Measurements from ENCODE around the gene LOXL1.

The LOXL1 gene

DNA sequence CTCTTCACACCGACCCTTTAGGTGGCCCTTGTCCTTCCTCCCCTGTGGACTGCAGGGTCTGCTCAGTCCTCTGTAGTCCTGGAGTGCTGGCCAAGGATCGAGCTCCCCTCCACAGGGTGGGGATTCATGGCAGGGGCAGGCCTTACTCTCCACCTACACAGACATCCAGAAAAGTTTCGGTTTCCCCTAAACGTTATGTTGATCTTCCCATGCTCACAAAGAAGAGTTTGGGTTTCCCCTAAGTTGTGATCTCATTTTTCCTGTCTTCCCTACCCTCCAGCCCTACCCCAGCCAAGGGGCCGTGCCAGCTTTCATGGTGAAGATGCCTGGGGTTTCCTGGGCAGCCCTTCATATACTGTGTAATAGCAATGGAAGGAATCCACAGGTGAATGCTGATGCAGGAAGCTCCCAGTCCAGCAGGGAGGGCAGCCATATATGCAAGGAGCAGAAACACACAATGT is 55.5 kb downstream of the LOXL1 start:
- DNase-seq = no peak

DNA sequence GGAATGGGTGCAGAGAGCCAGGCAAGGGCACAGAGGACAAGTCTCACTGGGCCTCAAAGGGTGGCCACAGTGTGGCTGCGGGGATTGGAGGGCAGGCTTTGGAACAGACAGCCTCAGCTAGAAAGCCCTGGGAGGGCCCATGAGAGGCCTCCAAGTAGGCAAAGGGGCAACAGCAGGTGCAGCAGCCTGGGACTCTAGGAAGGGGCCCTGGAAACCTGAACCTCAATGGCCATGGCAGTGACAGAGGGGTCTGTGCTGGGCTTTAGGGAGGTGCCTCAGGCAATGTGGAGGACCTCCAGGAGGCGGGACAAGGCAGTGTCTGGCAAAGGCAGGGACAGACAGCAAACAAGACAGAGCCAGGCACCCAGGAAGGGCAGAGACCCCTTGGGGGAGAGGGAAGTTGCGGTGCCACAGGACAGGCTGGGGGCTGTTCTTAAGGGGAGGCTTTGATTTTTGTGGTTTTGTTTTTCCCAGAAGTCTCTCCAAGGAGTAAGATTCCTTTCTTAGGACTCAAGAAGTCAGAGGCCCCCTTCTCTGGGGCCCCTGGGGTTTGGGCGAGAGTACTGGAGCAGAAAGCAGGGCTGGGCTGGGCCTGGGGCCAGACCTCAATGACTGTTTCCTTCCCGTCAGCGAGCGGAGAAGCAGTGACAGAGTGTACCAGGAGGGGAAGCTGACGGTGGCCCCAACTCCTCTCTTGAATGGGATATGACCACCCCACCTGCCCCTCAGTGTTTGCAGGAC is 56.1 kb downstream of the LOXL1 start:
- DNase-seq = peak; percentile 59

- no peak for DNase-seq
Measured at GRCh38 chr15:73983211-73983727, 57.0 kb downstream of the LOXL1 start.

DNA sequence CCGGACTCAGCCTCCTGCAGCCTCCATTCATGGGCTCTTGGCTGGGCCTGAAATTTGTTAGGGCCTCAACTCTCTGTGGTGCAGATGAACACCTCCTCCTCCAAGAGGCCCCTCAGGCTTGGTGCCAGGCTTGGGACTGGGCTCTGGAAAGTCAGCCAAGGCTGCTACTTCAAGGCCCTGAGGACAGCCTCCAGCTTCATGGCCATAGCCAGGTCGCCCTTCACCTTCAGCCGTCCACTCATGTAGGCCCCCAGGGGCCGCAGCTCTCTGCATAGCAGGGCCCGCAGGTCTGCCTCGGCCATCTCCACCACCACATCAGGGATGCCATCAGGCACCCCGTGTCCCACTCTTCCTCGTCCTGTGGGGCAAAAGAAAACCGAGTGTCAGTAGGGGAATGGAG is 57.5 kb downstream of the LOXL1 start:
- no peak for DNase-seq

GRCh38 chr15:73984208-73984979 is 58.1 kb downstream of the LOXL1 start:
- DNase-seq = no peak

- no peak for DNase-seq
Measured at GRCh38 chr15:73985101-73985873, 59.0 kb downstream of the LOXL1 start.

DNA sequence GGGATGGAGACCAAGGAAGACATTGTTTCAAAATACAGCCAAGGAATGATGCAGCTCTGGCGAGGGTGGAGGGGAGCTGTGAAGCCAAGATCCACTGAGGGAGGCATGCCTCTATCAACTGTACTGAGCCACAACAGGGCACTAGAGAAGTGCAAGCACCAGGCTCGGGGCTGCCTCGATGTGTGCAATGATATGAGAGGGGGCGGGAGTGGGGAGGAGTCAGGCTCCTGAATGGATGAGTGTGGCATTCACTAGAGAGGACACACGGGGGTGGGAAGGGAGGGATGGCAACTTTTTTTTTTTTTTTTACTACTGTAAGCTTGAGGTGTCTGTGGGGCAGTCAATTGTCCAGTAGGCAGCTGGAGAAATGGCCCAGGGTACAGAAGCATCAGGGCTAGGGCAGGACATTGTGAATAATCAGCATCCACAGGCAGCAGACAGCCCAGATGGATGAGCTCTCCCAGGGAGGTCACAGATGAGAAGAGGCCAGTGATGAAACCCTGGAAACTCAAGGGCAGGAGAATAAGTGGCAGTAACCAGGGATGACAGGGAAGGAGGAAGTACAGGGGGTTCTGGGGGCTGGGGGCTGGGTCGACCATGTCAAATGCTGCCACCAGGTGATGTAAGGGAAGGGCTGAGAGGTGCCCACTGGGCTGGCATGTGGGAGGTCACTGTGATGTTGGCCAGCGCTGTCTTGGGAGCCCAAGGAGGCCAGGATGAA is 60.0 kb downstream of the LOXL1 start:
- DNase-seq = no peak

DNA sequence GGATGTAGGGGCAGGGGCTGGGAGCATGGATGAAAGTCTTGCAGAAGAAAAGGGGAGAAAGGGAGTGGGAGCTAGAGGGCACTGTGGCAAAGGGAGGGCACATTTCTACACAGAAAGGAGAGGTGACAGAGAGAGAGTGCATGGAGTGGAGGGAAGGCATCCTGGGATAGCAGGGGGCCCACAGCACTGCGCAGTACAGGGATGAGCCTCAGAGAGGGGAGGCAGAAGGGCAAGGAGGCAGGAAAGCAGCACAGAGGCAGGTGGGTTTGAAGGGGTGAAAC is 60.5 kb downstream of the LOXL1 start:
- no peak for DNase-seq

DNA sequence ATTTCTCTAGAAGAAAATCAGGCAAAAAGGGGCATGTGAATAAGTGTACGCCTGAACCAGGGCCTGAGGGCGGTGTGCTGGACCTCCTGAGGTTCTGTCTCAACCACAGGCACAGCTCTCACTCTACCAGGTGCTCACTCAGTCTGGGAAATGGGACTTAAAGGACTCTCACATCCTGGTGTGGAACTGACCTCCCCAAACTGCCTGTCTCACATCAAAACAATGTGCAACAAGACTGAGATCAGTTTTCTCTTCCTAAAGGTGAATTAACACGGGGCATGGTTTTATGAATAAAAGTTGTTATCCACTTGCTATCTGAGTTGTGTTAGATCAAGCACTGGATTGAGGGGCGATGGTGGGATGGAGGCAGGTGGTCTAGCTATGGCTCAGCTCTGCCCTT is 61.0 kb downstream of the LOXL1 start:
- DNase-seq = no peak

- DNase-seq = no peak
Measured at GRCh38 chr15:73987681-73988444, 61.6 kb downstream of the LOXL1 start.

DNA sequence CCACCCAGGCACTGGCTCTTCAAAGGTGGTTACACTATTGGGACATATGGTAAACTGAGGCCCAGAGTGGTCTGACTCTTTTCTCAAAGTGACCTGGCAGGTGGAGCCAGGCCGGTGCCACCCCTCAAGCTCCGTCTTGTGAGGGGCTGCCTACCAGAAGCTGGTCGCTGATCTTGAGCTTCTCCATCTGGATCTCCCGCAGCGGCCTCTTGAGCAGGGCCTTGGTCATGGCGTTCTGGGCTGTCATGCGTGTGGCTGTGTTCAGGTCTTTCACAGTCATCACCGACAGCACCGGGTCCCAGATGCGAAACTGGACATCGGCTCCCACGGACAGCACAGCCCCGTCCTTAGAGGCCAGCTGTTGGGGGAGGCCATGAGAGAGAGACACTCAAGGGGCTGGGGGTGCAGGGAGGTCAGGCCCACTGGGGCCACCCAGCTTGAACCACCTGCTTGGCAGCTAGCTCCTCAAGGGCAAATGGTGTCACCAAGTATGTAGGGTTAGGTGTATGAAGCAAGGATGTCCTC is 62.2 kb downstream of the LOXL1 start:
- no peak for DNase-seq

DNA sequence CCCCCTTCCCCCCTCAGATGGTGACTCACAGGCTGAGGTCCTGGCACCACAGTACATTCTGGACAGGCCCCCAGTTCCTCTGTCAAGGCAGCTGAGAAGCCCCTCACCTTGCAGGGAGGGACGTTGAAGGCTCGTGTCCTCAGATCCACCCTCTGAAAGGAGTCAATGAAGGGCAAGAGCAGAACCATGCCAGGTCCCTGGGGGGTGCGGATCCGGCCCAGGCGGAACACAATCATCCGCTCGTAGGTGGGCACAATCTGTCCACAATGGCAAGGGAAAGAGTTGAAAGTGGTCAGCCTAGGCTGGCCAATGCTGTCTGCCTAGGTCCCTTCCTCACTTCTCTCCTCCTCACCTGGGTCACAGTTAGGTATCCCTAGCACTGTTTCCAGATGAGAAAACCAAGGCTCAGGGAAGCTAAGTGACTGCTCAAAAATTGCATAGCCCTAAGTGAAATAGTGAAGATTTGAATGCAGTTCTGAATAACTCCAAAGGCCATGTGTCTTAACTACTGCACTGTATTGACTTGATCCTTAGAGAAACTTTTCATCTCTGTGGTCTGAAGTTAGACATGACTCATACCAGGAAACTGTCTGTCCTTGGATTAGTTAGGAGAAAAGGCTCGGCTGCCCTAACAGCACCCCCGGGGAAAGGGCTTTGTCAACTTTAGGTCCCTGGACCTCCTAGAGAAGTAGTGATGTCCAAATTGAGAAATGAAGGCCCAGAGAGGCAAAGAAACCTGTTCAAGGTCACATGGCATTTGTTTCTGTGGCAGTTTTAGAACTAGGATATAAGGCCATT is 62.9 kb downstream of the LOXL1 start:
- DNase-seq = no peak

GRCh38 chr15:73990250-73991005 is 64.2 kb downstream of the LOXL1 start:
- no peak for DNase-seq

GRCh38 chr15:73991260-73991659 is 65.0 kb downstream of the LOXL1 start:
- DNase-seq = no peak

GRCh38 chr15:73991726-73992593 is 65.7 kb downstream of the LOXL1 start, which contains the start of gene STOML1:
STOML1 (minus strand) TSS chr15:73992295; CDS start chr15:73992223, 72 bp downstream.
- peak; percentile 96 for DNase-seq

DNA sequence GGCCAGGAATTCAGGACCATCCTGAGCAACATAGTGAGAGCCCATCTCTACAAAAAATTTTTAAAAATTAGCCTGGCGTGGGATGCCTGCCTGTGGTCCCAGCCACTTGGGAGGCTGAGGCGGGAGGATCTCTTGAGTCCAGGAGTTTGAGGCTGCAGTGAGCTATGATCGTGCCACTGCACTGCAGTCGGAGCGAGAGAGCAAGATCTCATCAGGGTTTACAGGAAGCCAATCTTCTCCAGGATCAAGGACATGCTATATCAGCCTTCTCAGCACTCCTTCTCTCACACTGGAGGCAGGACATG is 66.3 kb downstream of the LOXL1 start:
- no peak for DNase-seq

- DNase-seq = no peak
Measured at GRCh38 chr15:73993211-73993994, 67.1 kb downstream of the LOXL1 start.

DNA sequence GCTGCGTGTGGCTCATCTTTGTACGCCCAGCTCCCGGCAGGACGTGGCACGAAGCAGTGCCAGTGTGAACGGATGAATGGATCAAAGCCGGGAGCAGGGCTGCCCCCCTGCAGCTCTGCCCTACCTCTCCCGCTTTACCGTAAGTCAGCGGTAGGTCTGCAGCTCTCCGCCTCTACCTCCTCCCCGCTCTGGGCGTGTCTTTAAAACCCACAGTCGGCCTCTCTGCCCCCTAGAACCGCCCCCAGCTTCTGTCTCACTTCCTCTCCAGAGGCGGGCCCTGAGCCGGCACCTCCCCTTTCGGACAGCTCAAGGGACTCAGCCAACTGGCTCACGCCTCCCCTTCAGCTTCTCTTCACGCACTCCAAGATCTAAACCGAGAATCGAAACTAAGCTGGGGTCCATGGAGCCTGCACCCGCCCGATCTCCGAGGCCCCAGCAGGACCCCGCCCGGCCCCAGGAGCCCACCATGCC is 68.2 kb downstream of the LOXL1 start, which contains the start of gene PML:
PML (plus strand) TSS at position 304 of the 471 bp plus-strand sequence; CDS start at position 401, 97 bp downstream.
- peak; percentile 91 for DNase-seq
